HG03521 (cell line): ENCODE data around the gene NR3C2.

Experiments
- ATAC-seq: cut with Tn5 transposase; IDR thresholded peaks from one replicate; pipeline ENCODE4 v1.9.1; 2021; ENCODE audit warnings: mild to moderate bottlenecking, moderate library complexity; ENCODE audit not compliant: unreplicated experiment

NR3C2 gene

GRCh38 chr4:148373093-148373492 is 69.1 kb downstream of the NR3C2 start:
- ATAC-seq = no peak

DNA sequence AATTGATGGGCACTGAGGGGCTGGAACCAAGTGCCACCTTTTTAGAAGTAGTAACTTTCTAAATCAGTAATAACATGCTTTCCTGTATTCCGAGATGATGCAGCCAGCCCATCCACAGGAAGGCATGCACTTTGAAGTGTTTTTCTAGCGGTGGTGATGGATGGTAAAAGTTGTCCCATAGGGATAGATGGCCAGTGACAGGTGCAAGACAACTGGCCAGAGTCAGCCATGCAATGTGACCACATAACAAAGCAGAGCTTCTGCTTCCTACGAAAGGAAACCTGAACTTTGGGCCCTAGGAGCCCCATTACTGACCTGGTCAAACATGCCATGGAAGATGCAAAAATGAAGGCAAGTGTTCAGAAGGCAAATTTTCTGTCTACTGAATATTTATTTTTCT is 72.3 kb downstream of the NR3C2 start:
- ATAC-seq = no peak

GRCh38 chr4:148367756-148368155 is 74.5 kb downstream of the NR3C2 start:
- ATAC-seq = no peak

GRCh38 chr4:148366251-148366650 is 76.0 kb downstream of the NR3C2 start:
- ATAC-seq = no peak

GRCh38 chr4:148364525-148364924 is 77.7 kb downstream of the NR3C2 start:
- ATAC-seq = no peak

DNA sequence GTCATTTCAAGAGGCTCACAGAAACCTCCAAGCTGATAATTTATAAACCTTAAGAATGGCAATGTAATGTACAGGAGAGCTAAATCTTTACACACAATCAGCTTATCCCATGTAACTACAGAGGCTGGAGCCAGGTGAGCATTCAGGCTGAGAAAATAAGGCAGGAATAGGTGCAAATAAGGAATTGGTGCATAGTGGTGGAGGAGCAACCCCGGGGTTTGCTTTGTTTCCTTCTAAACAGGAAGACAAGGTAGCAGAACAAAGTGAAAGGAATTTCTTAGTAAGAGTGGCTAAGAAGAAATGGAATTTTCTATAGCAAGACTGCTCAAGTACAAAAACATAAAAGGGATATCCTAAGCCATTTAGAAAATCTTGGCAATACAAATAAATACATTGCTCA is 82.4 kb downstream of the NR3C2 start:
- no peak for ATAC-seq

- ATAC-seq = no peak
Observed at GRCh38 chr4:148355442-148356123, 86.6 kb downstream of the NR3C2 start.

DNA sequence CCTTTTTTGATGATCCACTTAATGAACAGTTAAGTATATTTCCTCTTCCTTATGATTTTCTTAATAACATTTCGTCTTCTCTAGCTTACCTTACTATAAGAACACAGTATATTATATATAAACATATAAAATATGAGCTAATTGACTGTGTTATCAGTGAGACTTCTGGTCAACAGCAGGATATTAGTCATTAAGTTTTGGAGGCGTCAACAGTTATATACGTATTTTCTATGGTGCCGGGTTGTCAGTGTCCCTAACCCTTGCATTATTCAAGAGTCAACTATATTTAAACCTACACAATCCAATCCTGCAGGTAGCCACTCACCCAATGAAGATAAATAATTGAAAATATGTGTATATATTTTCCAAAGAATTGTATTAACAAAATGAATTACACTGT is 88.0 kb downstream of the NR3C2 start:
- ATAC-seq = no peak

GRCh38 chr4:148353571-148353970 is 88.6 kb downstream of the NR3C2 start:
- ATAC-seq = no peak

- ATAC-seq = no peak
Observed at GRCh38 chr4:148349153-148349552, 93.1 kb downstream of the NR3C2 start.

GRCh38 chr4:148346657-148347056 is 95.6 kb downstream of the NR3C2 start:
- no peak for ATAC-seq

DNA sequence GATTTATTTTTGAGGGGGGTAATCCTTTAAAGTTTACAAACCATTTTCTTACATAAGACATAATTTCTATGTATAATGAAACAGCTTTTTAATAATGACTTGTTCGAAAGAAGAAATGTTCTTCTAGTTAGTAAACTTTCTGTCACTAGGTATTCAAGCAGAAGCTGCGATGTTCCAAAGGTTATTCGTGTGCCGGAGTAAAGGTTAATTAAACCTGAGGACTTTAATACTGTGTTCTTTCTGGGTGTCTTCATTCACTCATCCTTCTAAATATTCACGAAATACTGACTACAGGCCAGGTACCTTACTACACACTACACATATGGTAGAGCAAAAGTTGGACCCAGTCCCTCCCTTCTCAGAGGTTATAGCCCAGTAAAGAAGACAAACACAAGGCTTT is 96.7 kb downstream of the NR3C2 start:
- no peak for ATAC-seq

GRCh38 chr4:148344941-148345340 is 97.3 kb downstream of the NR3C2 start:
- ATAC-seq = no peak

- no peak for ATAC-seq
Observed at GRCh38 chr4:148344352-148344751, 97.9 kb downstream of the NR3C2 start.

DNA sequence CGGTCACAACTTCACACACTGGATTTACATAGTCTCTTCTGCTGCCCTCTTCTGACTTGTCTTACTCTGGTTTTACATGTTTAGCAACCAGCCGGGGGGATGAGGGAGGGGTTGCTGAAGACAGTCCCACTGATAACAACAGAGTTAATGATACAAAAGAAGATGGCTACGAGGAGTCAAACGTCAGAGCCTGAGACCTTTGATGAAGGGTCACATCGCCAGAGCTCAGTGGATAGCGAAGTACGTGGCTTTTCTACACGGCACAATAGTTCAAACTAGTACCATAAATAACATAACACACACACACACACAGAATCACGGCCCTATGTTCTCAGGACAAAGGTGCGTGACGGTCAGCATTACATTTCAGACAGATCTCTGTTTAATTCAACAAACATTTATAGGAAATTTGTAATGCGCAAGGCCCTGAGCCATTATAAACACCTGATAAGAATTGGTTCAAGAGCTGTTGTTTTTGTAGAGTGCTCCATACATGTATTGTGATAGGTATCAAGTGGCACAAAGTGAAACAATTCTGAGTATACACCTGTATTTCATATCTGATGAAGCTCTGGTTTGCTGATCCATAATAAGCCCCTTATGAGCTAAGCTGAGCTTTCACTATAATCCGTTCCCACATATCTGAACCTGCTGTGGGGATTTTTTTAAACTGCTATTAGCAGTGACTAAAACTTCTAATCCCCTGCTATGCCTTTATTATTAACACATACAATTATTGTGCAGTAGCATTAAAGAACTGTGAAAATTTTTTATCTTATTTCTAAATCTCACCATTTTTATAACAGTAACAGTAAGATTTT is 100.0 kb downstream of the NR3C2 start:
- no peak for ATAC-seq

GRCh38 chr4:148335133-148335532 is 107.1 kb downstream of the NR3C2 start:
- no peak for ATAC-seq

GRCh38 chr4:148333265-148333664 is 108.9 kb downstream of the NR3C2 start:
- no peak for ATAC-seq

DNA sequence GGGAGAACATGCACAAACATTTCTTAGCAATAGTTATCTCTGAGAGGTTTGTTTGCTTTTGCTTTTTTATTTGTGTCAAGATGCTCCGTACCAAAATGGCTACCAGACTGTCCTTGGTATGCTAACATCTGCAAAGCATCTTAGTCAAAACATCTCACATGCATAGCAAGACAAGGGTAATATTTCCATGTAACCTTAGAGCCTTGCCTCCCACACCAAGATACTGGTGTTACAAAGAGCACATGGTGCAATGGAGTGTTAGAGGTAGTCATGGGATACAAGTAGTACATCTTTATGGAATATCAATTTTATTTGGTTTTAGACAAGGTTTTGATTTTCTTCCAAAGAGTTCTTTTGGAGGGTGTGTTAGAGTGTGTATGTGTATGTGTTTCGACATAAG is 109.7 kb downstream of the NR3C2 start:
- ATAC-seq = no peak

DNA sequence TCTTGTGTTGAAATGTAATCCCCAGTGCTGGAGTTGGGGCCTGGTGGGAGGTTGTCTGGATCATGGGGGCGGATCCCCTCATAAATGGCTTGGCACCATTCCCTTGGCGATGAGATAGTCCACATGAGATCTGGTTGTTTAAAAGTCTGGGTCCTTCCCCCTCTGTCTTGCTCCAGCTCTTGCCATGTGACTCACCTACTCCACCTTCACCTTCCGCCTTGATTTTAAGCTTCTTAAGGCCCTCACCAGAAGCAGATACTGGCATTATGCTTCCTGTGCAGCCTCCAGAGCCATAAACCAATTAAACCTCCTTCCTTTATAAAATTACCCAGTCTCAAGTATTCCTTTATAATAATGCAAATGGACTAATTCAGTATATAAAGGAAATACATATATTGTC is 111.5 kb downstream of the NR3C2 start:
- no peak for ATAC-seq

DNA sequence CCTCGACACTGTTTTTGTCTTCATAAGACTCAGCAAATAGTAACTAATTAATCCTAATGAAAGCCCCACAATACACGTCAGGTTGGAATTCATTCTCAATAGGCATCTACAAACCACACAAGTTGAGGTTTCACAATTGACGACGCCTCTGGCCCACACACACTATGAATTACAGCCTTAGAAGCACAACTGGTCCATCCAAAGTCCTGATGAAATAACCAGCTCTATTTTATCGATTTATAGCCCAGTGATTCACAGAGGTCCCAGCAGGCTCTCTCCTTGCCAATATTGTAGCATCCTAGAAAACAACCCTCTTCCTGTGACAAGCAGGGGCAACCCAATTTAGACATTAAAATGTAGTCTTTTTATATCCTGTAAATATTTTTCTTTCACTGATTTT is 112.1 kb downstream of the NR3C2 start:
- no peak for ATAC-seq

DNA sequence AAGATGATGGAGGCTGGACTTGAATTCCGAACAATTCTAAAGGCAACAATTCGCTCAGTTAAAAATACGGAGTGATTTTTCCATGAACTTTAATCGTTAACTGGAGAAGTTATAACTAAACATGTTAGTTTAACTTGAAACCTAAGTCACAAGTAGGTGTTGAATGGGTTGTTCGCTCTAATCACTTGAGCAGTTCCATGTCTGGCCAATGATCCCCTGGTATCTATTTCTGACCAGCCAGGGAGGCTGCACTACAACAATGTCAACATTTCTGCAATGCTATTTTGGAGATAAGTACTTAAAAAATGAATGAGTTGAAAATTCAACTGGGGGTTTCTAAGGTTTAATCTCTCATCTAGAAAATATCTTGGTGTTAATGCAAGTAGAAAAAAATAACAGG is 112.5 kb downstream of the NR3C2 start:
- ATAC-seq = no peak

- no peak for ATAC-seq
Observed at GRCh38 chr4:148327683-148328082, 114.5 kb downstream of the NR3C2 start.
